ENCODE results near the gene GNAS.

GRCh38 chr20:58938078-58938477, 85.6 kb downstream of the GNAS start:
- no peak for TF ChIP-seq CTCF (IDR thresholded peaks at IDR 0.05 in 8 of 11, conservative IDR thresholded peaks at IDR 0.05 in 3 of 11)
- TF ChIP-seq POLR2A (IDR thresholded peaks at IDR 0.05) = no peak
- no peak for TF ChIP-seq POLR2AphosphoS5 (IDR thresholded peaks at IDR 0.05)
